Measurements from ENCODE around the gene TNFRSF19. TPM values are rescaled to one million over a fixed set of nuclear protein-coding genes. Genes with fewer than 3 reads are reported as not detected.

Gene TNFRSF19
- total and polyA plus RNA-seq, 4 donors: 0.27 to 2.8 (median 0.91) TPM

- TF ChIP-seq YY1 (IDR thresholded peaks at IDR 0.05) (no peak), MAX (IDR thresholded peaks at IDR 0.05) (no peak), SP1 (IDR thresholded peaks at IDR 0.05) (no peak), TAF1 (conservative IDR thresholded peaks at IDR 0.05) (no peak), ATF3 (IDR thresholded peaks at IDR 0.05) (no peak), ZBTB33 (IDR thresholded peaks at IDR 0.05) (no peak), CTCF (IDR thresholded peaks at IDR 0.05; ENCODE audit: low read depth, low read length, missing input control) (no peak), NR2F2 (IDR thresholded peaks at IDR 0.05) (no peak), GABPA (IDR thresholded peaks at IDR 0.05 in 1 of 2, conservative IDR thresholded peaks at IDR 0.05 in 1 of 2) (no peak), FOXA1 (IDR thresholded peaks at IDR 0.05) (no peak), RXRA (IDR thresholded peaks at IDR 0.05) (no peak), REST (IDR thresholded peaks at IDR 0.05) (no peak), HNF4G (IDR thresholded peaks at IDR 0.05) (no peak), EGR1 (IDR thresholded peaks at IDR 0.05; ENCODE audit: low read depth in 2 of 2) (no peak), RAD21 (IDR thresholded peaks at IDR 0.05) (no peak), HNF4A (conservative IDR thresholded peaks at IDR 0.05) (no peak)
- no peaks in the 10 kb centered on the region for H3K36me3 ChIP-seq (ENCODE audit: control insufficient read depth in 4 of 4, insufficient read depth in 3 of 4, low read depth in 1 of 4, low read length in 3 of 4)
- DNase-seq (ENCODE audit: low spot score): no peak
- H3K4me3 ChIP-seq (ENCODE audit: low read depth in 1 of 3, low read length in 3 of 3): no peak overlapping the region
- H3K27me3 ChIP-seq (ENCODE audit: control insufficient read depth in 4 of 4, insufficient read depth in 4 of 4, low read length in 3 of 4): no peaks in the 10 kb centered on the region
- H3K9ac ChIP-seq (ENCODE audit: low read depth in 1 of 2, low read length in 2 of 2): no peak overlapping the region
- no peaks in the 10 kb centered on the region for H3K4me1 ChIP-seq (ENCODE audit: control insufficient read depth in 4 of 4, insufficient read depth in 4 of 4, low read length in 3 of 4)
- no peaks in the 10 kb centered on the region for H3K9me3 ChIP-seq (ENCODE audit: control insufficient read depth in 4 of 4, low read length in 3 of 4)
- H3K27ac ChIP-seq (ENCODE audit: low read depth in 1 of 2, low read length in 2 of 2): no peak overlapping the region
- WGBS: 84% methylated on average over 3 of the region's 3 CpGs
Measured at GRCh38 chr13:23561261-23561660, 9.0 kb upstream of the TNFRSF19 start.

All from liver (tissue), 9 donors.